Activated T-cell treated with anti-CD3 and anti-CD28 coated beads, Interleukin-2, amount 50 U/mL, for 4 hours (primary cell): ENCODE results near the gene IL1R2. TPM values are rescaled to one million over a fixed set of nuclear protein-coding genes. Genes with fewer than 3 reads are reported as not detected.

Experiments used
- ATAC-seq, 2 donors: fragments of 200-7000 bp; cut with Tn5 transposase; one replicate each; pipeline ENCODE4 v1.10.0; 2021
- DNase-seq: peaks from one replicate; pipeline ENCODE4 v3.0.0-alpha.2; 2020
- H3K27me3 Mint-ChIP-seq: one replicate; pipeline ENCODE4 v1.8.0; 2021; ENCODE audit warnings: low read depth, mixed read lengths
- H3K36me3 Mint-ChIP-seq: one replicate; pipeline ENCODE4 v1.8.0; 2022; ENCODE audit warnings: mixed read lengths; ENCODE audit not compliant: insufficient read depth
- H3K4me1 Mint-ChIP-seq: one replicate; pipeline ENCODE4 v1.8.0; 2021; ENCODE audit warnings: low read depth, mixed read lengths
- H3K4me3 Mint-ChIP-seq: one replicate; pipeline ENCODE4 v1.8.0; 2021; ENCODE audit warnings: mild to moderate bottlenecking, moderate library complexity, mixed read lengths
- H3K9me3 Mint-ChIP-seq: one replicate; pipeline ENCODE4 v1.8.0; 2021; ENCODE audit warnings: mixed read lengths
- total RNA-seq, 3 donors: library from RNA; stranded (reverse); gene quantifications; one replicate each; pipeline ENCODE4 v1.2.1, GENCODE V29; 2021

IL1R2 gene
- total RNA-seq, 3 donors from 2014 or later, result 4.1 to 11.4 (median 4.3) TPM

DNA sequence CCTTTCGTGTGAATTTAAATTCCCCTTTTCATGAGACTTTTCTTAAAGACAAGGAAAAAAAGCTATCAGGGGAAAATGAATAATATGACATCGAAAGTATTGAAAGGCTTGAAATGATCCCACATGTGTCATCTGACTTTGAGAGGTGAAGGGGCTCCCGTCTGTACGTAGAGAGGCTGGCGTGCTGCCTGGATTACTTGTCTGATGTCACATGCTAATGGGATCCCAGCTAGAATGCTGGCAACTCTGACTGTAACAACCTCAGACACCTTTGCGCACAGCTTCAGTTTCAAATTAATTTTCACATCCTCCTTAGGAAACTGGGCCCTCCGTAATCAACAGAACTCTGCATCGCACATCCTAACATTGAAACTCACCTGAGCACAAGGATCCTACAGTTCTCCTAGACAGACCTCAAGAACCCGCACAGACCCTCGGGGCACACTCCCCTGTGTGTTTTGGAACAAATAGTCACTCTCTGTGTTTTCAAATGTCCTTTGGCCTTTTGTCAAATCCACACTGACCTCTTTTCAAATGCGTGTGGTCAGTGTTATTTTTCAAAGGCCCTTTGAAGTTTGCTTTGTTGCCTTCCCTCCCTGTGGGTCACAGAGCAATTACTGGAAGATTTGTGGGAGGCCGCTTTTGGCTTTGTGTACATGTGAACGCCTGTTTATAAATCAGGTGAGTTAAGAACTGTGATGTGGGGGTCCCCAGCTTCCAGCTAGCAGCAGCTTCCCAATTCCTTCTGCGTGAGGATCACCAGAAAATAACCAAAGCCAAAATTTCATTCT is 65.9 kb downstream of the IL1R2 start:
- Mint-ChIP-seq H3K36me3 (no peaks in the 10 kb centered on the region), H3K9me3 (no peaks in the 10 kb centered on the region), H3K27me3 (no peaks in the 10 kb centered on the region), H3K4me3 (no peak overlapping the region), H3K4me1 (peaks cover 28% of the 10 kb centered on the region)
- DNase-seq (no peak), ATAC-seq (peak; percentile 12 to 27)

GRCh38 chr2:102058293-102058833 is 66.6 kb downstream of the IL1R2 start:
- Mint-ChIP-seq H3K27me3 (no peaks in the 10 kb centered on the region), H3K4me3 (no peak overlapping the region), H3K9me3 (no peaks in the 10 kb centered on the region), H3K4me1 (peaks cover 33% of the 10 kb centered on the region), H3K36me3 (no peaks in the 10 kb centered on the region)
- ATAC-seq (no peak), DNase-seq (no peak)

GRCh38 chr2:102059151-102059550 is 67.4 kb downstream of the IL1R2 start:
- DNase-seq (no peak), ATAC-seq (no peak)
- Mint-ChIP-seq H3K4me3 (no peak overlapping the region), H3K27me3 (no peaks in the 10 kb centered on the region), H3K36me3 (no peaks in the 10 kb centered on the region), H3K9me3 (no peaks in the 10 kb centered on the region), H3K4me1 (peaks cover 40% of the 10 kb centered on the region)

DNA sequence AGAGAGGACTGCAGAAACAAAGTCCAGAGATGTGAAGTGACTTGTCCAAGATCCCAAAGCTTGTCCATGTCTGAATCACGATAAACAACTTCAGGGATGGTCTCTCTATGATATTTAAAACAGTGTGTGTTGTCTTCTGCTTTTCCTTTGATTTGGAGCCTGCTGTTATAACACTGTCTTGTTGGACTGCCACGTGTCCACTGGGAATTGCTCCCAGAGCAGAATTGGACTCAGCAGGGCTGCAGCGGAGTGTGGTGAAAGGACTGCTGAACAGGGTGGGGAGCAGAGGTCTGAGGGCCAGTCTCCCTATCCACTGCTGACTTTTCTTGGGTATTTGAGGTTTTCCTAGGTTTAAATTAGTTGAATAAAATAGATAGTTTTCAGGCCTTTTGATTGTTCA is 68.3 kb downstream of the IL1R2 start:
- no peak for ATAC-seq
- H3K9me3 Mint-ChIP-seq, result no peaks in the 10 kb centered on the region
- H3K4me3 Mint-ChIP-seq, result no peak overlapping the region
- peaks cover 48% of the 10 kb centered on the region for H3K4me1 Mint-ChIP-seq
- DNase-seq, result no peak
- H3K36me3 Mint-ChIP-seq, result no peaks in the 10 kb centered on the region
- no peaks in the 10 kb centered on the region for H3K27me3 Mint-ChIP-seq

GRCh38 chr2:102060792-102061191 is 69.0 kb downstream of the IL1R2 start:
- Mint-ChIP-seq H3K36me3 (no peaks in the 10 kb centered on the region), H3K4me1 (peaks cover 44% of the 10 kb centered on the region), H3K4me3 (no peak overlapping the region), H3K27me3 (no peaks in the 10 kb centered on the region), H3K9me3 (no peaks in the 10 kb centered on the region)
- DNase-seq, result no peak
- ATAC-seq, result no peak

DNA sequence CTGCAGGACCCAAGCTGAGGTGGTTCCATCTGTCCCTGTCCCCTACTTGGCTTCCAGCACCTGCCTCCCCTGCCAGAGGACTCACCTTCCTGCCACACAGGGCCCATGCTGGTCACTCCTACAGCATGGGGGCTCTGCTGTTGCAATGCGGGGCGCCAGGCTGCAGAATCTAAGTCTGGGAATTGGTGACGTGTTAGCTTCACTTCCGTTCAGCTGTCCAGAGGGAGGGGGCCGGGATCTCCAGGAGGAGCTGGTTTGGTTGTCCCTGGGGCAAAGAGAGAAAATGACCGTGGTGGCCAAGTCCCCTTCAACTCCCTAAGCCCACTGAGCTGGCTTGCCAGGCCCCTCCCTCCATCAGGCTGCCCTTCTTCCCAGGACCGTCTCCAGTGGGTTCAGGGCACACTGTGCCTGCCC is 69.5 kb downstream of the IL1R2 start:
- ATAC-seq (no peak), DNase-seq (no peak)
- Mint-ChIP-seq H3K4me3 (no peak overlapping the region), H3K36me3 (no peaks in the 10 kb centered on the region), H3K9me3 (no peaks in the 10 kb centered on the region), H3K4me1 (peaks cover 44% of the 10 kb centered on the region), H3K27me3 (no peaks in the 10 kb centered on the region)

GRCh38 chr2:102061962-102062795 is 70.4 kb downstream of the IL1R2 start:
- Mint-ChIP-seq H3K9me3 (no peaks in the 10 kb centered on the region), H3K27me3 (no peaks in the 10 kb centered on the region), H3K4me1 (peaks cover 39% of the 10 kb centered on the region), H3K36me3 (no peaks in the 10 kb centered on the region), H3K4me3 (no peak overlapping the region)
- DNase-seq, result no peak
- peak; percentile 90 to 91 for ATAC-seq

DNA sequence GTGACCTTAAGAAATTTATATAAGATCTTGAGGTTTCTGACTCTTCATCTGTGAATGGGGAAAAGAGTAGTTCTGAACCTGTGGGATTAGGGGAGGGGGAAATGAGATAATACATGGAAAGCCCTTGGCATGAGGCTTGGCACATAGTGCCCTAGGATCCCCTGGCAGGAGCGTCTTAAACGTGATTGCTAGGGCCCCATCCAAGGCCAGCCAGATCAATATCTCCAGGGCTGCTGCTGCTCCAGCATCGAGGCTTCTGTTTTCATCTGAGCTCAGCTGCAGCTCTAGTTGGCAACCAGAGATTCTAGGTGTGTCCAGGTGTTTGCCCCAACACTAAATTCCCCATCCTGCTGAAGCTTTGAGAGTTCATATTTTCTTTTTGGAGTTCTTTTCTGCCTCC is 71.0 kb downstream of the IL1R2 start:
- no peak for ATAC-seq
- peaks cover 35% of the 10 kb centered on the region for H3K4me1 Mint-ChIP-seq
- H3K36me3 Mint-ChIP-seq, result no peaks in the 10 kb centered on the region
- H3K9me3 Mint-ChIP-seq, result no peaks in the 10 kb centered on the region
- H3K4me3 Mint-ChIP-seq, result no peak overlapping the region
- H3K27me3 Mint-ChIP-seq, result no peaks in the 10 kb centered on the region
- no peak for DNase-seq

DNA sequence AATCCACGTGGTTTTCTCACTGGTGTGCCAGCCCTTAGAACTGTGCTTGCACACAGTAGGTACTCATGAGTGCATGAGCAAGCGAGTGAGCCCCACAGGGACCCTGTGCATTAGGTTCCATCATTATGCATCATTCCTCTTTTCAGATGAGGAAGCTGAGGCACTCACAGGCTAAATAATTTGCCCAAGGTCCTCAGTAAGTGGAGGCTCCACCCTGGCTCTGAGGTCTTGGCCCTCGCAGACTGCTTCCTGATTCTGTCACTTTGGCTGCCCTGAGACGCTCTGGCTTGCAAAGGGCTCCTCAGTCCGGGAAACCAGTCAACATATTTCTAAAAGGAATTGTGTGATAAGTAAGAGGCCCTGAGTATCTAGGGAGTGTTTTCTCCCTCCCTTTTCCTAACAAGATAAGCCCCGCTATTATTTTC is 71.7 kb downstream of the IL1R2 start:
- no peaks in the 10 kb centered on the region for H3K27me3 Mint-ChIP-seq

GRCh38 chr2:102063941-102064678 is 72.3 kb downstream of the IL1R2 start:
- H3K36me3 Mint-ChIP-seq, result no peaks in the 10 kb centered on the region

More for the DNA sequence above, 71.7 kb downstream of the IL1R2 start:
- no peak for ATAC-seq
- Mint-ChIP-seq H3K4me3 (no peak overlapping the region), H3K9me3 (no peaks in the 10 kb centered on the region), H3K36me3 (no peaks in the 10 kb centered on the region), H3K4me1 (peaks cover 32% of the 10 kb centered on the region)
- no peak for DNase-seq

DNA sequence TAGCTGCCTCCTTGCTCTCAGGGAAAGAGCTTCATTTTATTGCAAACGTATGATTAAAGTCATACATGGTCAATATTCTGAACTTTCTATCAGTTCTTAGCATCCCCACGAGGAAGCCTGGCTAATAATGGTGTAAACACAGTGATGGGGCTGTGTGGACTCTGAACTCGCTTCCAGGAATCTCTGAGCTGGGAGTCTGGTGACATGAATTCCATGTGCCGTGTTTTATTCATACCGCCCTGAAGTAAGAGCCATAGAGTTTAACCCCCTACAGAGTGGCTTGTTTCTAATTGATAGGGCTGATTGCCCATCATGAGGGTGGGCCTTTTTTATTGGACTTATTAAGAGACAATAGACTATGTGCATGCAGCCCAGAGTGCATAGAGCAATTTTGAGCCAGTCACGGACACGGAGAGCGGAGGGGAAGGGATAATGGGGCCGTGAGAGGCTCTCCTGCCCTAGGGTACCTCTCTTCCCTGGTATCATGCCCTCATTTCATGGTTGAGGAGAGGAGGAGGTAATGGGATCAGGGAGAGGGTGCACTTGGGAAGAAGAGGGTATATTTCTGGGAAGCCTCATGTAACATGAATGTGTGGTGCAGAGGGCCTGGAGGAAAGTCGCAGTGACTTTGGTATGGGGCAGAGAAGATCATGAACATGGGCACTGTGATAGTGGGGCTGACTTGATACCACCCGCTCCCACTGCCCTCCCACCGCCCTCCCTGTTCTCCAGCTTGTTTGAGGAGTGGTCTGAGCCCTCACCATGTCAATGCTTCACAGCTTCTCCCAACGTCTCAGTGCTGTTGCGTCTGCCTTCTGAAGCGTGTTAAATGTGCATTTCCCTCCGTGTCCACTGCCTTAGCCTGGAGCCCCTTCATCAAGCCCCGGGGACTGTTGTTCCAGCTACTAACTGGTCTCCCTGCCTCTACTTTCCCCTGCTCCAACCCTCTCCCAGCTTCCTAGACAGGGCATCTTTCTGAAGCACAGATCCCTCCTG is 73.2 kb downstream of the IL1R2 start:
- H3K27me3 Mint-ChIP-seq, result no peaks in the 10 kb centered on the region
- no peaks in the 10 kb centered on the region for H3K36me3 Mint-ChIP-seq
- DNase-seq, result no peak
- H3K4me3 Mint-ChIP-seq, result no peak overlapping the region
- H3K9me3 Mint-ChIP-seq, result no peaks in the 10 kb centered on the region
- ATAC-seq, result no peak
- peaks cover 32% of the 10 kb centered on the region for H3K4me1 Mint-ChIP-seq

More at GRCh38 chr2:102063941-102064678, 72.3 kb downstream of the IL1R2 start:
- Mint-ChIP-seq H3K4me1 (peaks cover 32% of the 10 kb centered on the region), H3K4me3 (no peak overlapping the region), H3K9me3 (no peaks in the 10 kb centered on the region), H3K27me3 (no peaks in the 10 kb centered on the region)
- DNase-seq, result no peak
- peak; percentile 32 to 43 for ATAC-seq

DNA sequence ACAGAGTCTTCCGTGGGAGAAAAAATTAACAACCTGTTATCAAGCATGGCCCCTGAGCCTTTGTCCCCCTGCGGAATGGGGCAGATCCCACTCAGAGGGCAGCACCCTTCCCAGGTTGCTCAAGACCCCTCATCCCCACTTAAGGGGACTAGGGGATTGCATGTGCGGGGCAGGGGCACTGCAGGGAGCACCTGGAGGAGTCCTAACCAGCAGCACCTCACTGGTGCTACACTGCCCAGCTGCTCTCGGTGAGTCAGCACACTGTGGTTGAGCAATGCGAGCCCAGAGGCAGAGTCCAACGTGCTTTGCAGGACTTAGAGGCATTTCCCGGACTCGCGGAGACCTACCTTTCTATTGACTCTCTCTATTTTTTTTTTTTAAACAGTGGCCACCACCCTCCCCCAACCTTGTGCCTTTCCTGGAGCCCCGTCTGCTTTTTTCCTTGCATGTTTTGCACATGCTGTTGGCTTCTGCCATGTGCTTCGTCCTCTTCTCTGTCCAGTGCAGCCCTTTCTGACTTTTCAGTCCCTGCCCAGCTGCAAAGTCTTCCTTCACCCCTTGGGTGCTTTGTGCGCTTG is 74.0 kb downstream of the IL1R2 start:
- DNase-seq (no peak), ATAC-seq (no peak)
- Mint-ChIP-seq H3K36me3 (no peaks in the 10 kb centered on the region), H3K4me3 (no peak overlapping the region), H3K4me1 (peaks cover 32% of the 10 kb centered on the region), H3K9me3 (no peaks in the 10 kb centered on the region), H3K27me3 (no peaks in the 10 kb centered on the region)

- Mint-ChIP-seq H3K36me3 (no peaks in the 10 kb centered on the region), H3K27me3 (no peaks in the 10 kb centered on the region), H3K4me3 (no peak overlapping the region), H3K4me1 (peaks cover 32% of the 10 kb centered on the region), H3K9me3 (no peaks in the 10 kb centered on the region)
- DNase-seq (no peak), ATAC-seq (no peak)
Measured at GRCh38 chr2:102066554-102066953, 74.8 kb downstream of the IL1R2 start.
